ENCODE data around the gene RPS5.
"Not testable (repeated sequence)": the region's sequence is repeated elsewhere in the genome, so short reads cannot be mapped to it uniquely, and the experiment has no call there.

Gene RPS5

GRCh38 chr19:58372311-58373133 is 14.5 kb upstream of the RPS5 start:
- Histone ChIP-seq H3K9ac (ENCODE audit: low read length) (no peak overlapping the region), H3K4me1 (ENCODE audit: low read length) (no peaks in the 10 kb centered on the region), H3K4me2 (ENCODE audit: low read length) (no peak overlapping the region), H4K20me1 (ENCODE audit: insufficient read depth, low read length) (no peaks in the 10 kb centered on the region), H3K27me3 (ENCODE audit: low read depth, low read length) (no peaks in the 10 kb centered on the region), H3K36me3 (replicated peaks; ENCODE audit: low read depth, low read length) (no peaks in the 10 kb centered on the region), H3K79me2 (ENCODE audit: low read length) (no peaks in the 10 kb centered on the region), H3K4me3 (ENCODE audit: low read length) (no peak overlapping the region), H3K27ac (ENCODE audit: low read length) (no peak overlapping the region), H2AFZ (ENCODE audit: low read depth, low read length) (no peak overlapping the region), H3K9me3 (ENCODE audit: insufficient read depth, low read length) (no peaks in the 10 kb centered on the region)
- no peak for TF ChIP-seq EZH2phosphoT487 (IDR thresholded peaks at IDR 0.05; ENCODE audit: low read depth)

- H3K9ac ChIP-seq (ENCODE audit: low read length), result no peak overlapping the region
- no peak overlapping the region for H3K4me2 ChIP-seq (ENCODE audit: low read length)
- H2AFZ ChIP-seq (ENCODE audit: low read depth, low read length), result no peak overlapping the region
- H3K27ac ChIP-seq (ENCODE audit: low read length), result no peak overlapping the region
- no peaks in the 10 kb centered on the region for H3K27me3 ChIP-seq (ENCODE audit: low read depth, low read length)
- no peaks in the 10 kb centered on the region for H3K9me3 ChIP-seq (ENCODE audit: insufficient read depth, low read length)
- TF ChIP-seq CTCF (IDR thresholded peaks at IDR 0.05; ENCODE audit: low read depth, low read length), result no peak
- no peak for TF ChIP-seq EZH2phosphoT487 (IDR thresholded peaks at IDR 0.05; ENCODE audit: low read depth)
- H3K4me3 ChIP-seq (ENCODE audit: low read length), result no peak overlapping the region
- H3K4me1 ChIP-seq (ENCODE audit: low read length), result no peaks in the 10 kb centered on the region
- no peaks in the 10 kb centered on the region for H4K20me1 ChIP-seq (ENCODE audit: insufficient read depth, low read length)
- H3K79me2 ChIP-seq (ENCODE audit: low read length), result peaks cover under 1% of the 10 kb centered on the region; the same call in 1 of the 2 replicates
- no peaks in the 10 kb centered on the region for H3K36me3 ChIP-seq (replicated peaks; ENCODE audit: low read depth, low read length)
Measured at GRCh38 chr19:58374200-58374599, 12.9 kb upstream of the RPS5 start.

- not testable (repeated sequence) for H4K20me1 ChIP-seq (ENCODE audit: insufficient read depth, low read length); H3K79me2 ChIP-seq (ENCODE audit: low read length); H3K27me3 ChIP-seq (ENCODE audit: low read depth, low read length)
Measured at GRCh38 chr19:58376724-58377123, 10.3 kb upstream of the RPS5 start.

GRCh38 chr19:58379246-58379645 is 7.8 kb upstream of the RPS5 start:
- H3K4me1 ChIP-seq (ENCODE audit: low read length), result peaks cover 14% of the 10 kb centered on the region
- H3K4me3 ChIP-seq (ENCODE audit: low read length), result peak overlapping the region; percentile 84; the same call in 1 of the 2 replicates

More at GRCh38 chr19:58376724-58377123, 10.3 kb upstream of the RPS5 start:
- H3K9ac ChIP-seq (ENCODE audit: low read length); H2AFZ ChIP-seq (ENCODE audit: low read depth, low read length); H3K4me1 ChIP-seq (ENCODE audit: low read length); H3K4me3 ChIP-seq (ENCODE audit: low read length); H3K36me3 ChIP-seq (replicated peaks; ENCODE audit: low read depth, low read length); H3K4me2 ChIP-seq (ENCODE audit: low read length); H3K27ac ChIP-seq (ENCODE audit: low read length); H3K9me3 ChIP-seq (ENCODE audit: insufficient read depth, low read length): not testable (repeated sequence)

More at GRCh38 chr19:58379246-58379645, 7.8 kb upstream of the RPS5 start:
- Histone ChIP-seq H4K20me1 (ENCODE audit: insufficient read depth, low read length) (no peaks in the 10 kb centered on the region), H3K27ac (ENCODE audit: low read length) (no peak overlapping the region), H3K9me3 (ENCODE audit: insufficient read depth, low read length) (no peaks in the 10 kb centered on the region), H3K27me3 (ENCODE audit: low read depth, low read length) (no peaks in the 10 kb centered on the region), H3K36me3 (replicated peaks; ENCODE audit: low read depth, low read length) (no peaks in the 10 kb centered on the region), H2AFZ (ENCODE audit: low read depth, low read length) (no peak overlapping the region), H3K79me2 (ENCODE audit: low read length) (peaks cover 14% of the 10 kb centered on the region; the same call in 1 of the 2 replicates), H3K9ac (ENCODE audit: low read length) (no peak overlapping the region), H3K4me2 (ENCODE audit: low read length) (peak overlapping the region; percentile 97)
- no peak for TF ChIP-seq CTCF (IDR thresholded peaks at IDR 0.05; ENCODE audit: low read depth, low read length)
- TF ChIP-seq EZH2phosphoT487 (IDR thresholded peaks at IDR 0.05; ENCODE audit: low read depth), result no peak

Data from OCI-LY3 (cell line).